GM19463 (cell line): Measurements from ENCODE around the gene COLEC11.
A peak's percentile ranks its signal among the peaks of the same experiment; 100 is the strongest.

Source experiments
- ATAC-seq: cut with Tn5 transposase; IDR thresholded peaks from one replicate; pipeline ENCODE4 v1.9.1; 2021; ENCODE audit warnings: mild to moderate bottlenecking, moderate library complexity; ENCODE audit not compliant: unreplicated experiment

Gene COLEC11

DNA sequence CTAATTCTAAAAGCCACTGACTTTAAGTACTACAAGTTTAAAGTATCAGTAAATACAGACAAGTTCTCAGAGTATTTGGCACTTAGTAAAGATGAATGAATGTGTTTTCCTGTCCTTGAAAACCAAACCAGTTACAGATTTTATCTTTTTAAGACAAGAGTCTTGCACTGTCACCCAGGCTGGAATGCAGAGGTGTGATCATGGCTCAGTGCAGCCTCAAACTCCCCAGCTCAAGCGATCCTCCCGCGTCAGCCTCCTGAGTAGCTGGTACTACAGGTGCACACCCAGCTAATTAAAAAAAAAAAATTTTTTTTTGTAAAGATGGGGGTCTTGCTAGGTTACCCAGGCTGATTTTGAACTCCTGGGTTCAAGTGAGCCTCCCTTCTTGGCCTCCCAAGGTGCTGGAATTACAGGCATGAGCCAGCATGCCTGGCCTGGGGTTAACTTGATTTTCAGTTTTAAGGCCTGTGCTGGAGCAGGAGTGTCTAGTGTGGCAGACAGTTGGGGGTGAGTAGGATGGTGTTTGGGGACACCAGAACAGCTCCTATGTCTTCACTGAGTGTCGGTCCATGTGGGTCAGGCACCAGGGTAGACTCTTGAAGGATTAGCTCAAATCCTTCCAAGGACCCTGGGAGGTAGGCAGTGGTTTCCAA lies 10.2 kb upstream of the COLEC11 start:
- no peak for ATAC-seq

DNA sequence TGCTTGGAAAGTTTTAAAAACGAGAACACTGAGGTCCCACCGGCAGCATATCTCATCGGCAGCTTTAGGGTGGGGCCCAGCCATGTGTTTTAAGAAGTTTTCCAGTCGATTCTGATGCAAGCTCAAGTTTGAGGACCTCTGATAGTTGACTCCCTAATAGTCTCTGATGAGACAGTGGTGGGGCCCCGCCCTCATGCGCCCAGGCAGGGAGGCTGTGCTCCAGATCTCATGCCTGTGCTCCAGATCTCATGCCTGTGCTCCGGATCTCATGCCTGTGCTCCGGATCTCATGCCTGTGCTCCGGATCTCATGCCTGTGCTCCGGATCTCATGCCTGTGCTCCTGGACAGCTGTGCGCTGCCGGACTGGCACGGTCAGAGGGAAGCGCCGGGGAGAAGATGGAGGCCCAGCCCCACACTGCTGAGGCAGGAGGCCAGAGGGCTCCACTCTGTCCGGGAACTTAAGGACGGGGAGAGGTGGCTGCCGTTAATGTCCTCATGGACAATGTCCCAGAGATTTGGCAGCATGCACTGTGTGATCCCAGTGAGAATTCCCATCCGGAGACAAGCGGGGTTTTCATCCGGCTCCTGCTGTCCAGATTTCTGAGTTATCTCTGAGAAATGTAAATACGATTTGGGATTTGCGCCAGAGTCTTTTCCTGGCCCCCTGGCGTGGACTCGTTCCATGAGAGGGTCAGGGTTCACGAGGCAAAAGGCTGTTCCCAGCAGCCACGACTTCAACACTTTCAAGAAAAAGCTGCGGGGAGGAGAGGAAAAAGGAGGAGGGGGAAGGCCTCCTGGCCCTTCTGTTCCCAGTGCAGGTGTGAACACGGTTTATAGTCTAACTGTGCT lies 9.4 kb upstream of the COLEC11 start:
- no peak for ATAC-seq

DNA sequence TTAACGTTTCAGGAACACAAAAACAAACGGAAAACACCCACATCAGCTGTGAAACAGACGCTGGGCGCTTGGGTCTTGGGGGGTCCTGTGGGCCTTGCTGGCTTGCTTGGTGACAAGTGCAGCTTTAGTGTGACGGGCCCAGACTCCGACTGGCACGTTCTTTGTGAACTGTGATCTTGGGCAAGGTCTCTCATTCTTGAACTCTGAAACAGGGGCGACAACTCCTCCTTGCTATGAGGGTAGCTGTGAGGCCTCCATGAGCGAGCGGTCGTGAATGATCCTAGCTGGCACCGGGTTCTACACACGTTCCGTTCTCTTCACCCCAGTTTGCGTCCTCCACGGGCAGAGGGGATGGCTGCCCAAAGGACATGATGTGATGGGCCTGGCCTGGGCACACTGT lies 8.7 kb upstream of the COLEC11 start:
- ATAC-seq, result no peak

GRCh38 chr2:3587021-3587420 lies 7.9 kb upstream of the COLEC11 start:
- no peak for ATAC-seq

DNA sequence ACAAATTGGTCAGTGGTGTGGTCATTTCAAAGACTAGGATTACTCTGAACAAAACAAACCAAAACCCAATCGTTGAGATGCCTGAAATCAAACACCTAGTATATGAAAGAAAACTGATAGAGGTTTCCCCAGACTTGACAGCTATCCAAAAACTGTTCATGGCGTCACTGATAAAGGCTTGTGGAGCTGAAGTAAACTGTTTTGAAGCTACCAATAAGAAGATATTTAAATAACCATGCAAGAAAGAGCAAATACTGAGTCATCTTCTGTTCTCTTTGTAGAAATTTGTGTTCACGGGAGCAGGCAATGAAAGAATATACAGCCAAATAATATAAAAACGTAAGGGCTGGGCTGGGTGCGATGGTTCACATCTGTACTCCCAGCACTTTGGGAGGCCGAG lies 7.5 kb upstream of the COLEC11 start:
- ATAC-seq, result no peak

GRCh38 chr2:3588084-3588483 lies 6.8 kb upstream of the COLEC11 start:
- no peak for ATAC-seq

DNA sequence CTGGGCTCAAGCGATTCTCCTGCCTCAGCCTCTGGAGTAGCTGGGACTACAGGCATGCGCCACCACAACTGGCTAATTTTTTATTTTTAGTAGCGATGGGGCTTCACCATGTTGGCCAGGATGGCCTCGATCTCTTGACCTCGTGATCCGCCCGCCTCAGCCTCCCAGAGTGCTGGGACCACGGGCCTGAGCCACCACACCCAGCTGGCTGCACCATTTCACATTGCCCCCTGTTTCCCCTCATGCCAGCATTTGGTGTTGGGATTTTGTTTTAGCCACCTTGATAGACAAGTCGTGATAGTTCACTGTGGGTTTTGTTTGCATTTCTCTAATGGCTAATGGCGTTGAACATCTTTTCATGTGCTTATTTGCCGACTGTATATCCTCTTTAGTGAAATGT lies 5.8 kb upstream of the COLEC11 start:
- ATAC-seq, result no peak

DNA sequence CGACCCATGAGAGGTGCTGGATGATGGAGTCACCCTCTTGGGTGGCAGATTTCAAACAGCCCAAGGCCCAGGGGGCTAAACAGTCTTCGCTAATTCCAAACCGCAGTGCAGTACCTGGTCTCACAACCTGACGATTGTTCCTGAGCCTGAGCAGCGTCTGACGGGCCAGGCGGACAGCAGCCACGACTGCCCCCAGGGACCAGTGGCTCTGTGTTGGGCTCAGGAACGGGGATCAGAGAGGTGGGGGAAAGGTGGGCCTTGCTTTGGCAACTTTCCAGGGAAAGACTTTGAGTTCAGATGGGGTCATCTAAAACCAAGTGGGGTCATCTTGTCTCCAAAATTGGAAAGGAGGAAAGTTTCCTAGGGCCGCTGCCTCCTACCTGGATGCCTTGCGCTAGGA lies 492 bp downstream of the COLEC11 start:
- ATAC-seq, result no peak

DNA sequence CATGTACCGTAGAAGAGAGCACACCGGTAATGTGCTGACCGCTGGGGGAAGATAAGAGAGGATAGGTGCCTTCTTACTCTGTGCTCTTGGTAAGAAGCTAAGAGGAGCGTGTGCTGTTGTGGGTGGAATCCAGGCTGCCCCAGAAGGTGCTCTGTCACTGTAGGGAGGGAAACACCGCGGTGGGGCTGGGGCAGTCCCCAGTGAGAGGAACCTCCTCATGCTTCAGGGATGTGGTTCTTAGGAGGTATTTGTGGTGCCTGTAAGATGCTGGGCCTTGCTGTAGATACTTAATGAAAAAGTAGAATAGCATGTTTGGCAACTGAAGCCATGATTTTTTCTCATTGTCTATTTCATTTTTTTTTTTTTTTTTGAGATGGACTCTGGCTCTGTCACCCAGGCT lies 1.1 kb downstream of the COLEC11 start:
- ATAC-seq, result peak; percentile 87

DNA sequence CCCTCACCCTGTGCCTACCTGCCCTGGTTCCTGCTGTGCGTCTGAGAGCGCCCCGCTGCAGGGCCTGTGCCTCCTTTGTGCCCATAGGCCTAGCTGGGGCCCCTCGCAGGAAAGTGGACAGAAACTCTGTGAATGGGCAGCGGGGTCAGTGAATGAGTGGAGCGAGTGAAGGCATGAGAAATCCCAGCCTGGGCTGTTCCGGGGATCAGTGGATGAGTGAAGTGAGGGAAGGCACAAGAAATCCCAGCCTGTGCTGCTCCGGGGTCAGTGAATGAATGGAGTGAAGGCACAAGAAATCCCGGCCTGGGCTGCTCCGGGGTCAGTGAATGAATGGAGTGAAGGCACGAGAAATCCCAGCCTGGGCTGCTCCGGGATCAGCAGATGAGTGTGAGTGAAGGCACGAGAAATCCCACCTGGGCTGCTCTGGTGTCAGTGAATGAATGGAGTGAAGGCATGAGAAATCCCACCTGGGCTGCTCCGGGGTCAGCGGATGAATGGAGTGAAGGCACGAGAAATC lies 2.0 kb downstream of the COLEC11 start:
- ATAC-seq, result no peak

GRCh38 chr2:3597567-3597966 lies 2.7 kb downstream of the COLEC11 start:
- ATAC-seq, result no peak

- ATAC-seq, result no peak
Observed at GRCh38 chr2:3598197-3598910, 3.4 kb downstream of the COLEC11 start.

- ATAC-seq, result no peak
Observed at GRCh38 chr2:3598912-3599854, 4.3 kb downstream of the COLEC11 start.

GRCh38 chr2:3600256-3600855 lies 5.4 kb downstream of the COLEC11 start:
- no peak for ATAC-seq

- ATAC-seq, result no peak
Observed at GRCh38 chr2:3601561-3602271, 6.8 kb downstream of the COLEC11 start.

DNA sequence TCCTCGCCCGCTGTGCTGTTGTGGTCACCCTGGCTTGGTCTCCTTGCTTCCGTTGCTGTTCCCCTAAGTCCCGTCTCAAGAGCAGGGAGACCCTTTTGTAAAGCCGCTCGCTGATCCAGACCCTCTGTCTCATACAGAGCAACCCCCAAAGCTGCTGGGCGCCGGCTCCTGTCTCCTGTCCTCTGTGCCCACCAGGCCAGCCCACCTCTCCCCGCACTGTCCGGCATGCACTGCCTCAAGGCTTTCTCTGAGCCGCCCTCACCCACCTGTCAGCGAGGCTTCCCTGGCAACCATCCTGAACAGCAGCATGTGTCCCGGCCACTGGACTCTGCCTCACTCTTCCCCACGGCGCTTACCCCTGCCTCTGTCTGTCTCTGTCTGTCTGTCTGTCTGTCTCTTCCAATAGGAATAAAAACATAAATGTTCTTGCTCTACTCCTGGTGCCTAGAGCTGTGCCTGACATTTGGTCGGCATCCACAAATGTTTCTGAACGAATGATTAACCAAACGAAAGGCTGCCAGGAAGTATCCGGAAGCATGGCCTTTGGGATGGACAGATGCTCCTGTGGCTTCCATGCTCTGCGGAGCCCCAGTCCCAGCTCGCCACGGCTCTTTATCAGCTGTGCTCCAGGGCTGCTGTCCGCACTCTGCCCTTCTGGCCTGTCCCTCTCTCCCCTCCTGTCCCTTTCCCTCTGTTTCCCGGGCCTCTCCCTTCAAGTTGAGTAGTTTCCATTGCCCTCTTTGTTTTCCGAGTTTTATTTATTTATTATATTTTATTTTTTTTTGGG lies 7.8 kb downstream of the COLEC11 start:
- no peak for ATAC-seq

DNA sequence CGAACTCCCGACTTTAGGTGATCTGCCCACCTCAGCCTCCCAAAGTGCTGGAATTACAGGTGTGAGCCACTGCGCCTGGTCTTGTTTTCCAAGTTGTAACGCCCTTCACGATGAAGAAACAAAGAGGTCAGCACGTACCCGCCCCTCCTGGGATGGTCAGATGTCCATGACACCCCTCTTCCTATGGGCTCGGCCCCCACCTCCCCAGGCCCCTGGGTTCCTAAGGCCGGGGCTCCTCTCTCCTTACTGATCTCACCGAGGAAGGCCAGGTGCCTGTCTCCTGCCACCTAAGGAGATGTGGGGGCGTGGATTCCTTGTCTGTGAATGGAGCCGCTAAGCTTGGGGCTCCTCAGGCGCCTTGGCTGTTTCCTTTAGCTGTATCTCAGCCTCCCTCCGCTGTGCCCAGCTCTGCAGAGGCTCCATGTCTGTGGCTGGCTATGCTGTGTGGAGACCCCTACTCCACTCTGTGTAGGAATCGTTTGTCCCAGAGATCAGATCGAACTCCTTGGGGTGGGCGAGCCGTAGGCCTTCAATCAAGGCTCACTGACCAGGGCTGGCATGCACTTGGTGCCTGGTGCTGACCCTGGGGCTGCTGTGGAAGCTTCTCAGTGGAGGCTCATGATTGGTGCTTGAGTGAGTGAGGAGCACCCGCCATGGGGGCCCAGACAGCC lies 8.8 kb downstream of the COLEC11 start:
- no peak for ATAC-seq

- ATAC-seq, result no peak
Observed at GRCh38 chr2:3604207-3604877, 9.4 kb downstream of the COLEC11 start.
